Osteocyte (in vitro differentiated cells): ENCODE measurements around the gene RUVBL1. TPM values are rescaled to one million over a fixed set of nuclear protein-coding genes. Genes with fewer than 3 reads are reported as not detected.

Experiments
- DNase-seq: peaks from one replicate; pipeline ENCODE4 v3.0.0; 2021; ENCODE audit warnings: mixed read lengths; ENCODE audit not compliant: unreplicated experiment; ENCODE audit errors: extremely low spot score
- H3K27ac Mint-ChIP-seq: one replicate; pipeline ENCODE4 v1.8.0; 2021; ENCODE audit warnings: mild to moderate bottlenecking, mixed read lengths; ENCODE audit not compliant: unreplicated experiment
- H3K27me3 Mint-ChIP-seq: one replicate; pipeline ENCODE4 v1.8.0; 2021; ENCODE audit warnings: mixed read lengths; ENCODE audit not compliant: unreplicated experiment
- H3K36me3 Mint-ChIP-seq: one replicate; pipeline ENCODE4 v1.8.0; 2021; ENCODE audit warnings: mixed read lengths; ENCODE audit not compliant: unreplicated experiment
- H3K4me1 Mint-ChIP-seq: one replicate; pipeline ENCODE4 v1.8.0; 2021; ENCODE audit warnings: mixed read lengths; ENCODE audit not compliant: unreplicated experiment
- H3K4me3 Mint-ChIP-seq: one replicate; pipeline ENCODE4 v1.8.0; 2021; ENCODE audit warnings: mild to moderate bottlenecking, moderate library complexity, mixed read lengths; ENCODE audit not compliant: unreplicated experiment
- H3K9me3 Mint-ChIP-seq: one replicate; pipeline ENCODE4 v1.8.0; 2021; ENCODE audit warnings: mixed read lengths; ENCODE audit not compliant: unreplicated experiment
- CTCF ChIP-seq: fragments of 200-600 bp; sonication (generic); IDR thresholded peaks from 2 replicates; pipeline ENCODE4 v1.5.0; 2021; ENCODE audit warnings: antibody characterized with exemption, mild to moderate bottlenecking, moderate library complexity
- total RNA-seq: library from RNA; stranded (reverse); gene quantifications from 2 replicates; pipeline ENCODE4 v1.2.1, GENCODE V29; 2021

The RUVBL1 gene
- total RNA-seq, 1 donor from 2014 or later = 34.3 TPM

GRCh38 chr3:128064962-128065361 lies 58.6 kb downstream of the RUVBL1 start:
- Mint-ChIP-seq H3K4me3 (no peak overlapping the region), H3K27me3 (no peaks in the 10 kb centered on the region), H3K4me1 (peaks cover 1% of the 10 kb centered on the region), H3K27ac (no peak overlapping the region), H3K9me3 (no peaks in the 10 kb centered on the region), H3K36me3 (peaks cover 78% of the 10 kb centered on the region)
- no peak for DNase-seq
- no peak for TF ChIP-seq CTCF

GRCh38 chr3:128063865-128064264 lies 59.7 kb downstream of the RUVBL1 start:
- H3K9me3 Mint-ChIP-seq = no peaks in the 10 kb centered on the region
- DNase-seq = no peak
- H3K4me3 Mint-ChIP-seq = no peak overlapping the region
- no peak for TF ChIP-seq CTCF
- no peak overlapping the region for H3K27ac Mint-ChIP-seq
- H3K36me3 Mint-ChIP-seq = peaks cover 75% of the 10 kb centered on the region
- no peaks in the 10 kb centered on the region for H3K27me3 Mint-ChIP-seq
- peaks cover 1% of the 10 kb centered on the region for H3K4me1 Mint-ChIP-seq

- Mint-ChIP-seq H3K9me3 (no peaks in the 10 kb centered on the region), H3K4me3 (no peak overlapping the region), H3K36me3 (peaks cover 63% of the 10 kb centered on the region), H3K27ac (no peak overlapping the region), H3K27me3 (no peaks in the 10 kb centered on the region), H3K4me1 (peaks cover 1% of the 10 kb centered on the region)
- no peak for DNase-seq
- TF ChIP-seq CTCF = no peak
These were observed 61.4 kb downstream of the RUVBL1 start for GRCh38 chr3:128062033-128062745.

- TF ChIP-seq CTCF = no peak
- DNase-seq = no peak
- H3K9me3 Mint-ChIP-seq = no peaks in the 10 kb centered on the region
- no peaks in the 10 kb centered on the region for H3K27me3 Mint-ChIP-seq
- no peak overlapping the region for H3K4me3 Mint-ChIP-seq
- H3K36me3 Mint-ChIP-seq = peaks cover 66% of the 10 kb centered on the region
- H3K4me1 Mint-ChIP-seq = peaks cover 4% of the 10 kb centered on the region
- H3K27ac Mint-ChIP-seq = no peak overlapping the region
These were observed 62.9 kb downstream of the RUVBL1 start for GRCh38 chr3:128060473-128061381.

- DNase-seq = no peak
- peaks cover 48% of the 10 kb centered on the region for H3K36me3 Mint-ChIP-seq
- no peaks in the 10 kb centered on the region for H3K27me3 Mint-ChIP-seq
- H3K9me3 Mint-ChIP-seq = no peaks in the 10 kb centered on the region
- H3K27ac Mint-ChIP-seq = no peak overlapping the region
- H3K4me1 Mint-ChIP-seq = peaks cover 37% of the 10 kb centered on the region
- TF ChIP-seq CTCF = no peak
- no peak overlapping the region for H3K4me3 Mint-ChIP-seq
These were observed 67.4 kb downstream of the RUVBL1 start for GRCh38 chr3:128056258-128056657.
